HG03039 (cell line): ENCODE data around the gene CPLX4.

Experiments used
- ATAC-seq: cut with Tn5 transposase; IDR thresholded peaks from one replicate; pipeline ENCODE4 v1.9.1; 2021; ENCODE audit warnings: mild to moderate bottlenecking, moderate library complexity; ENCODE audit not compliant: unreplicated experiment

Gene CPLX4

GRCh38 chr18:59308248-59308937 is 10.1 kb downstream of the CPLX4 start:
- peak; percentile 70 for ATAC-seq

GRCh38 chr18:59306640-59307039 is 11.8 kb downstream of the CPLX4 start:
- no peak for ATAC-seq

DNA sequence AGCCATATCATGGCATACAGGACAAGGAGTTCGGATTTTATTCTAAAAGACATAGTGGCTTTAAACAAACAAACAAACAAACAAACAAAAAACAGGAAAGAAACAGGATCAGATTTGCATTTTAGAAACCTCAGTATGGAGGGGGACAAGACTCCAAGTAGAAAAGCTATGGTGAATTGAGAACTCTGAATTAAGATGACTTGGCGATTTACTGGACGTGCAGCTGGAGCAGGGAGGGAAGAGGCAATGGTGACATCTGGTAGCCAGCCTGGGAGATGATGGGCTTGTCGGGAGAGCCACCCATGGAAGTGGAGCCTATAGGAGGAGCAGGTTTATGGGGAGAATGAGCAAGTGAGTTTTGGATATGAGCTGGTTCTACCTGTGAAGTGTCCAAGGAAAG is 13.2 kb downstream of the CPLX4 start:
- no peak for ATAC-seq

GRCh38 chr18:59303656-59304195 is 14.7 kb downstream of the CPLX4 start:
- ATAC-seq, result no peak

- no peak for ATAC-seq
These were observed 15.4 kb downstream of the CPLX4 start for GRCh38 chr18:59303006-59303405.

DNA sequence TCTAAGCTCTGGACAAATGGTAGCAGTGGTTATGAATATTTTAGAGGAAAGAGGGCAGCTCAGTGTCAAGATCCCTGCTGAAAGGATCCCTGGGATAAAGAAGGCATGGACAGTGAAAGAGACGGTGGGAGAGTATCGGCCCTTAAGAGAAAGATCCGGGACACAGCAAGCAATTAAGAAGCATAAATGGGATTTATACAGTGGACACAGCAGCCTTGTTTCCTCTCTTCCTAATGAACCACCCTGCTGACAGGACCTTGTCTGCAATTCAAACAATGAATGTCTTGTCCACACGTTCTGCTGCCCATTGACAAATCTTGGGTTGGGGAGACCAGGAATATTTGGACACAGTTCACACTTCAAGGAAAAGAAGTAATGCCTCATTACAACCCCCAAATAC is 16.5 kb downstream of the CPLX4 start:
- ATAC-seq, result no peak

DNA sequence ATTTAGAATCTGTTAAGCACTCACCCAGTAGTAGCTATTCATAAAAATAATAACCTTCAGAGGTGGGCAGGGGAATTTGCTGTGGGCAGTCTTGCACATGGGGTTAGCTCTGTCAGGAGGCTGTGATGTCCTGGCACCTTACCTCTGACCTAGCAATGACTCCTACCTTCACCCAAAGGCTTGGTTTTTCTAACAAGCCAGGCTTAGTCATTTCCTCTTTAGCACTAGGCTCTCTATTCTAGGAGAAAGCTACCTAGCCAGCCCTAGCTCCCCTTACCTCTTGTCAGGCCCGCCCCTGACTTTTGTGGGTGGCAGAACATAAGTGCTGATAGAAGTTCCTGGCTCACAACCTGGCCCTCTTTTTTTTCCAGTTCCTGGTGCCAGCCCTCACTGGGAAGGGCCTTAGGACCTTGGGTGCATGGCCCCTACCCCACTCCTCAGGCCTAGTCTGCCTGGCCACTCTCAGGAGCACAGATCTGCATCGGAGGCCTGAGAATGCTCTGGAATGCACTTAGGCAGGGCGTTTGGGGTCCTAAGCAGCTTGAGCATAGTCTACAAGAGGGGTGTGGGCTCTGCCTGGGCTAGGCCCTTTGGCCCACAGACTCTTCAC is 17.7 kb downstream of the CPLX4 start:
- no peak for ATAC-seq

GRCh38 chr18:59298871-59299270 is 19.6 kb downstream of the CPLX4 start:
- no peak for ATAC-seq

GRCh38 chr18:59293317-59293716 is 25.1 kb downstream of the CPLX4 start:
- no peak for ATAC-seq

GRCh38 chr18:59286341-59286740 is 32.1 kb downstream of the CPLX4 start:
- ATAC-seq, result no peak

GRCh38 chr18:59282341-59282740 is 36.1 kb downstream of the CPLX4 start:
- no peak for ATAC-seq

- ATAC-seq, result no peak
These were observed 38.7 kb downstream of the CPLX4 start for GRCh38 chr18:59279722-59280121.

GRCh38 chr18:59279193-59279592 is 39.3 kb downstream of the CPLX4 start:
- ATAC-seq, result no peak

- ATAC-seq, result no peak
These were observed 39.7 kb downstream of the CPLX4 start for GRCh38 chr18:59278793-59279192.

GRCh38 chr18:59276047-59276446 is 42.4 kb downstream of the CPLX4 start:
- no peak for ATAC-seq

DNA sequence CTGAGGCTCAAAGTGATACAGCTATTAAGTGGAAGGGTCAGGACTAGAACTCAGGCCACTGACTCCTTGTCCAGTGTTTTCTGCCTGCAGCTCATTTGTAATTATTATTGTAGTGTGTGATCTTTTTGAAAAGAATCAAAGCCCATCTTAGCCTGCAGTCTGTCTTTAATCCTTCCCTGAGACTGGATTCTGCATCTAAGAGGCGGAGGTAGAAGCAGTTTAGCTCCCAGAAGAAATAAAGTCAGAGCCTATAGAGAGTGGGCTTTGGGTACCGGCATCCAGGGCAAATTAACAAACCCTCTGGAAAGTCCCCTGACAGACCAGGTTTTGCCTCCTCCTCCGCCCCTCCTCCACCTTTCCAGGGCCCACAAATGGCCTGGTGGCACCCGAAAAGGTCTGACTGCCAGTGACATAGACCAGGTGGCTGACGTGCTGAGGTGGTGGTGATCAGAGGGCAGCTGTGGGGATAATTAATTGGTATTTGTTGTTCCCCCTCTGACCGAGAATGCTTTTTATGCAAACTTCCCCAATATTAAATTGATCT is 43.0 kb downstream of the CPLX4 start:
- ATAC-seq, result no peak

DNA sequence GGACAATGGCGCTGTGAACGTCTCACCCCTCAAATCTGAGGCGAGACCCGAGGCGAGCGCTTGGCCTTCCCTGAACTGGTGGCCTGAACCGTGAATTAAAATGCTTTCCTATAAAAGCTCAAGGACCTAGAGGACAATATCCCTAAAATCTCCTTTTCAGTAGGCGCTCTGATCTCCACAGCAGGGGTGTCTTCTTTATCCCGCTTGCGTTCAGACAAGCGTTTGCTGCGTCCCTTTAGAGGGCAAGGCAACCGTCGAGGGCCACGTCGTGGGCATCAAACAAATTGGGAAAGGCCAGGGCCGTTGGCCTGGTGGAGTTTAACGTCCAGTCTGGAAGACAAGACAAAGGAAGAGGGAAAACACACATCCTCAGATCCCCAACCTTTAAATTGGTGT is 43.9 kb downstream of the CPLX4 start:
- ATAC-seq, result no peak

GRCh38 chr18:59273759-59274532 is 44.5 kb downstream of the CPLX4 start:
- ATAC-seq, result no peak

DNA sequence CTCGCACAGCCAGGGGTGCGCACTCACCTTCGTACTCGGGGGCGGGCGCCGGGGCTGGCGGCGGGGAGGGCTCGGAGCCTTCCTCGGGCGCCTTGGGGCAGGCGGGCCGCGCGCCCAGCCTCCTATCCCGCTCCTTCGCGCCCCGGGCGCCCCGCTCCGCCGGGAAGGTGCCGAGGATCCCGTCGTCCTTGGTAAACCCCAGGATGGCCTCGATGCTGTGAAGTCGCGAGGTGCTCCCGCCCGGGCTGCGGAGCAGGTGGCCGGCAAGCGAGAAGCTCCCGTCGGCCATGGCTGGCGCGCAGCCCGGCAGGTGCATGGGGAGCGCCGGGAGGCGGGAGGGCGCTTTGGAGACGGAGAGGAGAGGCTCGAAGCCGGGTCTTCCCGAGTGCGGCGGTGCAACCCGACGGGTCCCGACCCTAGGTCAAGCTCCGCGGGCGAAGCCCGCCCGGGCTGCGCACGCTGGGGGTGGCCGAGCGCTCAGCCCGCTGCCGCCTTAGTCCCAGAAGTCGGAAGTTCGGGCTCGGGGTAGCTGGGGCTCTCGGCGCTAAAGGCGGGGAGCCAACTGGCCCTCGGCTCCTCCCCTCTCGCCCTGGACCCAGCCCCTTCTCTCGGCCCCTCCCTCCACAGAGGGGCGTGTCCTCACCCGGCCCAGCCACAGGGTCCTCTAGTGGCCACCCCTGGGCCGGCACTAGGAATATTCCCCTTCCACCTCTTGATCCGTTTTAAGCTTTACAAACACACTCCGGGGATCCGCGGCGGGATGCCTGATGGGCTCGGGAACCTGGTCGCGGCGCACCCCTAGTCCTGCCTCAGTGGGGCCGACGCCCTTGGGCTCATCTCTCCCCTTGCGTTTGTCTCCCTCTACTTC is 45.3 kb downstream of the CPLX4 start, which contains the start of gene RAX:
Gene RAX, minus strand, starts transcription at position 564 of the 868 bp plus-strand sequence. Its CDS starts 248 bp downstream, at position 316.
- no peak for ATAC-seq

- no peak for ATAC-seq
These were observed 46.1 kb downstream of the CPLX4 start for GRCh38 chr18:59272221-59272888.
